ENCODE measurements around the gene SPEF1.

DNA sequence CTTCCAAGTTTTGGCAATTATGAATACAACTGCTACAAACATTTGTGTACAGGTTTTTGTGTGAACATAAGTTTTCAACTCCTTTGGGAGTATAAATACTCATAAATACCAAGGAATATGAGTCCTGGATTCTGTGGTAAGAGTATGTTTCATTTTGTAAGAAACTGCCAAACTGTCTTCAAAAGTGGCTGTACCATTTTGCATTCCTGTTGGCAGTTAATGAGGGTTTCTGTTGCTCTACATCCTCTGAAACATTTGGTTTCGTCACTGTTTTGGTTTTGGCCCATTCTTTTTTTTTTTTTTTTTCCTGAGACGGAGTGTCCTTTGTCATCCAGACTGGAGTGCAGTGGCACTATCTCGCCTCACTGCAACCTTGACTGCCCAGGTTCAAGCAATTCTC lies 47.5 kb upstream of the SPEF1 start:
- TF ChIP-seq FOXM1 (IDR thresholded peaks at IDR 0.05; ENCODE audit: borderline replicate concordance) (no peak), FOXK2 (IDR thresholded peaks at IDR 0.05) (no peak), HDGF (IDR thresholded peaks at IDR 0.05; ENCODE audit: borderline replicate concordance) (no peak), SP1 (IDR thresholded peaks at IDR 0.05) (no peak), ELF4 (IDR thresholded peaks at IDR 0.05) (no peak), BHLHE40 (IDR thresholded peaks at IDR 0.05; ENCODE audit: borderline replicate concordance) (no peak), SUZ12 (IDR thresholded peaks at IDR 0.05) (no peak), TARDBP (IDR thresholded peaks at IDR 0.05) (no peak), FOXA1 (IDR thresholded peaks at IDR 0.05) (no peak)
